K562 (cell line): ENCODE results near the gene MGRN1. TPM values are rescaled to one million over a fixed set of nuclear protein-coding genes. Genes with fewer than 3 reads are reported as not detected.

ENCODE experiments used
- BRF1 ChIP-seq: IDR thresholded peaks from 3 replicates; pipeline ENCODE4 v1.6.1; 2011; ENCODE audit warnings: borderline replicate concordance, mild to moderate bottlenecking; ENCODE audit not compliant: insufficient read length; ENCODE audit errors: extremely low read depth
- C11orf30 ChIP-seq: fragments of 450-650 bp; IDR thresholded peaks from 2 replicates; pipeline ENCODE4 v1.6.1; 2016; ENCODE audit warnings: low read depth, mild to moderate bottlenecking
- DLX4 ChIP-seq: fragments of 250-450 bp; sonication (Bioruptor Pico); IDR thresholded peaks from 2 replicates; pipeline ENCODE4 v1.6.1; 2021; ENCODE audit warnings: mild to moderate bottlenecking
- ELF2 ChIP-seq: fragments of 250-450 bp; sonication (Bioruptor Pico); IDR thresholded peaks from 2 replicates; pipeline ENCODE4 v1.5.0; 2021; ENCODE audit warnings: mild to moderate bottlenecking
- ELF4 ChIP-seq: fragments of 450-650 bp; formaldehyde crosslinking; IDR thresholded peaks from 2 replicates; pipeline ENCODE4 v1.4.0; 2022; ENCODE audit warnings: missing genetic modification characterization
- HNRNPH1 ChIP-seq: fragments of 200-400 bp; formaldehyde crosslinking; optimal IDR thresholded peaks from 2 replicates; pipeline ENCODE3; 2017; ENCODE audit warnings: low read depth, mild to moderate bottlenecking, low read length, moderate library complexity
- IRF2 ChIP-seq: sonication (generic); formaldehyde crosslinking; IDR thresholded peaks from 2 replicates; pipeline ENCODE4 v1.8.1; 2022; ENCODE audit warnings: mild to moderate bottlenecking, missing genetic modification reagents
- KDM1A ChIP-seq, 2 experiments: fragments of 450-650 bp; IDR thresholded peaks; 2 replicates each; pipeline ENCODE4 v1.6.1; 2016; ENCODE audit warnings: mild to moderate bottlenecking in 2 of 2
- MTF1 ChIP-seq: fragments of 250-450 bp; sonication (Bioruptor Pico); IDR thresholded peaks from 2 replicates; pipeline ENCODE4 v1.9.0; 2021; ENCODE audit warnings: moderate library complexity, mild to moderate bottlenecking, inconsistent platforms, borderline replicate concordance
- MXI1 ChIP-seq: IDR thresholded peaks from 2 replicates; pipeline ENCODE4 v1.6.1; 2011; ENCODE audit warnings: low read depth, mild to moderate bottlenecking, improper control_type of control experiment, low read length
- NCOA4 ChIP-seq: fragments of 450-650 bp; IDR thresholded peaks from 2 replicates; pipeline ENCODE4 v1.6.1; 2018; ENCODE audit warnings: mild to moderate bottlenecking; ENCODE audit not compliant: partially characterized antibody
- NONO ChIP-seq, 2 experiments: fragments of 200-400 bp in 1 of 2; fragments of 450-650 bp in 1 of 2; formaldehyde crosslinking in 1 of 2; IDR thresholded peaks; 2 replicates each; pipeline ENCODE4 v1.6.1; 2017; ENCODE audit warnings: low read depth in 2 of 2, mild to moderate bottlenecking in 2 of 2, moderate library complexity in 2 of 2, low read length in 1 of 2
- PML ChIP-seq: IDR thresholded peaks from 2 replicates; pipeline ENCODE4 v1.6.1; 2012; ENCODE audit warnings: low read length, inconsistent platforms
- SMARCA5 ChIP-seq: fragments of 450-650 bp; IDR thresholded peaks from 2 replicates; pipeline ENCODE4 v1.6.1; 2016
- SMC3 ChIP-seq: conservative IDR thresholded peaks from 2 replicates; pipeline ENCODE4 v1.6.1; 2011; ENCODE audit warnings: low read depth, low read length, improper control_type of control experiment; ENCODE audit not compliant: insufficient read depth
- THRB ChIP-seq: fragments of 450-650 bp; formaldehyde crosslinking; conservative IDR thresholded peaks from 2 replicates; pipeline ENCODE4 v1.4.0; 2022; ENCODE audit warnings: mild to moderate bottlenecking, missing genetic modification characterization
- XRCC5 ChIP-seq: fragments of 200-400 bp; formaldehyde crosslinking; IDR thresholded peaks from 2 replicates; pipeline ENCODE4 v1.6.1; 2017; ENCODE audit warnings: low read depth, mild to moderate bottlenecking, low read length
- ZNF551 ChIP-seq: fragments of 250-450 bp; sonication (Bioruptor Pico); IDR thresholded peaks from 2 replicates; pipeline ENCODE4 v1.5.0; 2021; ENCODE audit warnings: mild to moderate bottlenecking, moderate library complexity
- polyA plus RNA-seq, 8 experiments: library from polyadenylated mRNA; depleted of rRNA in 4 of 8; stranded (reverse) in 5 of 8; unstranded in 3 of 8; fragments of >200 nt; fragmentation: Nextera tagmentation in 2 of 8; fragmentation: Illumina TruSeq in 1 of 8; extraction: Ambion mirVana in 2 of 8; extraction: Trizol in 1 of 8; gene quantifications; 2 replicates each; pipeline versions ENCODE4 v1.2.1 to v1.2.3, GENCODE V29; 2011 to 2014; ENCODE audit warnings: inconsistent platforms in 1 of 8, missing spikeins in 1 of 8
- total RNA-seq, 7 experiments: library from RNA; depleted of rRNA in 6 of 7; stranded (reverse); fragments of >200 nt in 6 of 7; fragmentation: Illumina TruSeq in 2 of 7; extraction: Trizol in 2 of 7; gene quantifications; 2 replicates each; pipeline versions ENCODE4 v1.2.1 to v1.2.3, GENCODE V29; 2011 to 2021; ENCODE audit warnings: low replicate concordance in 1 of 7
- TF ChIP-seq, protein P1 (sequence below): sonication (generic); formaldehyde crosslinking; IDR thresholded peaks from 2 replicates; pipeline ENCODE4 v1.5.0; 2020; ENCODE audit warnings: missing genetic modification reagents
- TF ChIP-seq, protein P2 (sequence below): sonication (generic); formaldehyde crosslinking; IDR thresholded peaks from 2 replicates; pipeline ENCODE4 v1.8.0; 2022; ENCODE audit warnings: mild to moderate bottlenecking, missing genetic modification reagents
- TF ChIP-seq, protein P3 (sequence below): fragments of 250-450 bp; sonication (Bioruptor Pico); IDR thresholded peaks from 2 replicates; pipeline ENCODE4 v1.8.0; 2021; ENCODE audit warnings: moderate library complexity, mild to moderate bottlenecking, inconsistent platforms

MGRN1 gene
- total and polyA plus RNA-seq, 9 of the 15 experiments (the other 6 are each of a cell fraction or from before 2014, with no cell fraction given), result 0.15 to 37.9 (median 6.0) TPM

DNA sequence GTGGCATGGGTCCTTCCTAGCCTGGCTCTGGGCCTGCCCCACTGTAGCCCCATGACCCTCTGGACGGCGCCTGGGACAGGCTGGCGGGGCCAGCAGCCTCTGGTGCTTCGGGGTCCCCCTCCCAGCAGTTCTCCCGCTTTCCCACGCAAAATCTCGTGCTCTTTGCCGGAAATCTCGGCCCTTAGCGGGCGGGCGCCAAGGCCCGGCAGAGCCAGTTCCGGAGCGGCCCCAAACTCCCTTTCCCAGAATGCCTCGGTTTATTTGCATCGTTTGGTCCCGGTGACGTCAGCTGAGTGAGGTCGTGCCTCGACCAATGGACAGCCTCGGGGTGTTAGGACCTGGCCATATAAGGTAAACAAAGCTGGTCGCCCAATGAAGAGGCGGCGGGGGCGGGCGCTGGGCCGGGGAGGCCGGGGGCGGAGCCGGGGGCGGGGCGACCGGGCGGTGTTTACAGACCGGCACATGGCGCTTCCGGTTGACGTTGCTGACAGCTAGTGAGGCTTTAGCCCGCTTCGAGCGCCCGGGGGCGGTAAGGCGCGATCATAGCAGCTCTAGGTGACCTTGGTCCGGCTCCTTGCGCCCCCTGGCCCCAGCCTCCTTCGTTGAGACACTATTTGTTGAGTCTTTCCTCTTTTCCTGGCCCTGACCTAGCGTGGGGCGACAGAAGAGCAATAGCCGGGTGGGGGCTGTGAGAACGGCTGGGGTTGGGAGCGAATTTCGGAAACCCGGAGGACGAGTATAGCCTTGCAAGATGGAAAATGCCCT, 8.4 kb upstream of the MGRN1 start (continued):
- TF ChIP-seq THRB (CRISPR knock-in tag), result no peak
- TF ChIP-seq DLX4 (CRISPR knock-in tag), result no peak
- TF ChIP-seq SMARCA5, result no peak
- no peak for TF ChIP-seq HNRNPH1
- TF ChIP-seq, protein P1, sequence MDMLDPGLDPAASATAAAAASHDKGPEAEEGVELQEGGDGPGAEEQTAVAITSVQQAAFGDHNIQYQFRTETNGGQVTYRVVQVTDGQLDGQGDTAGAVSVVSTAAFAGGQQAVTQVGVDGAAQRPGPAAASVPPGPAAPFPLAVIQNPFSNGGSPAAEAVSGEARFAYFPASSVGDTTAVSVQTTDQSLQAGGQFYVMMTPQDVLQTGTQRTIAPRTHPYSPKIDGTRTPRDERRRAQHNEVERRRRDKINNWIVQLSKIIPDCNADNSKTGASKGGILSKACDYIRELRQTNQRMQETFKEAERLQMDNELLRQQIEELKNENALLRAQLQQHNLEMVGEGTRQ (CRISPR knock-in tag), result no peak
- no peak for TF ChIP-seq ZNF551 (CRISPR knock-in tag)
- TF ChIP-seq KDM1A (IDR thresholded peaks at IDR 0.05), result no peak
- TF ChIP-seq, protein P2, sequence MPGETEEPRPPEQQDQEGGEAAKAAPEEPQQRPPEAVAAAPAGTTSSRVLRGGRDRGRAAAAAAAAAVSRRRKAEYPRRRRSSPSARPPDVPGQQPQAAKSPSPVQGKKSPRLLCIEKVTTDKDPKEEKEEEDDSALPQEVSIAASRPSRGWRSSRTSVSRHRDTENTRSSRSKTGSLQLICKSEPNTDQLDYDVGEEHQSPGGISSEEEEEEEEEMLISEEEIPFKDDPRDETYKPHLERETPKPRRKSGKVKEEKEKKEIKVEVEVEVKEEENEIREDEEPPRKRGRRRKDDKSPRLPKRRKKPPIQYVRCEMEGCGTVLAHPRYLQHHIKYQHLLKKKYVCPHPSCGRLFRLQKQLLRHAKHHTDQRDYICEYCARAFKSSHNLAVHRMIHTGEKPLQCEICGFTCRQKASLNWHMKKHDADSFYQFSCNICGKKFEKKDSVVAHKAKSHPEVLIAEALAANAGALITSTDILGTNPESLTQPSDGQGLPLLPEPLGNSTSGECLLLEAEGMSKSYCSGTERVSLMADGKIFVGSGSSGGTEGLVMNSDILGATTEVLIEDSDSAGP, result no peak
- no peak for TF ChIP-seq PML
- no peak for TF ChIP-seq MTF1 (CRISPR knock-in tag)
- no peak for TF ChIP-seq IRF2 (CRISPR knock-in tag)
- no peak; the same call in 1 of the 2 replicates for TF ChIP-seq MXI1
- 0 out of 2 replicates have a peak, but pooled peaks have one; percentile 25 for TF ChIP-seq ELF2
- TF ChIP-seq ELF4 (CRISPR knock-in tag), result peak; percentile 28; the same call in 1 of the 2 replicates
- TF ChIP-seq, protein P3, sequence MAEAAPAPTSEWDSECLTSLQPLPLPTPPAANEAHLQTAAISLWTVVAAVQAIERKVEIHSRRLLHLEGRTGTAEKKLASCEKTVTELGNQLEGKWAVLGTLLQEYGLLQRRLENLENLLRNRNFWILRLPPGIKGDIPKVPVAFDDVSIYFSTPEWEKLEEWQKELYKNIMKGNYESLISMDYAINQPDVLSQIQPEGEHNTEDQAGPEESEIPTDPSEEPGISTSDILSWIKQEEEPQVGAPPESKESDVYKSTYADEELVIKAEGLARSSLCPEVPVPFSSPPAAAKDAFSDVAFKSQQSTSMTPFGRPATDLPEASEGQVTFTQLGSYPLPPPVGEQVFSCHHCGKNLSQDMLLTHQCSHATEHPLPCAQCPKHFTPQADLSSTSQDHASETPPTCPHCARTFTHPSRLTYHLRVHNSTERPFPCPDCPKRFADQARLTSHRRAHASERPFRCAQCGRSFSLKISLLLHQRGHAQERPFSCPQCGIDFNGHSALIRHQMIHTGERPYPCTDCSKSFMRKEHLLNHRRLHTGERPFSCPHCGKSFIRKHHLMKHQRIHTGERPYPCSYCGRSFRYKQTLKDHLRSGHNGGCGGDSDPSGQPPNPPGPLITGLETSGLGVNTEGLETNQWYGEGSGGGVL, result no peak
- TF ChIP-seq BRF1, result no peak
- TF ChIP-seq NONO (IDR thresholded peaks at IDR 0.05; ENCODE audit: low read depth in 2 of 2, low read length in 1 of 2), result no peak
- TF ChIP-seq SMC3, result no peak
- TF ChIP-seq NCOA4, result no peak
- TF ChIP-seq C11orf30, result no peak
- TF ChIP-seq XRCC5, result no peak
